GM21360 (cell line): ENCODE data around the gene PDCD5.

Experiments
- ATAC-seq: cut with Tn5 transposase; IDR thresholded peaks from one replicate; pipeline ENCODE4 v1.9.1; 2021; ENCODE audit warnings: mild to moderate bottlenecking, moderate library complexity; ENCODE audit not compliant: unreplicated experiment

The PDCD5 gene

GRCh38 chr19:32630338-32630737 lies 49.3 kb downstream of the PDCD5 start:
- ATAC-seq = no peak

GRCh38 chr19:32631381-32631780 lies 50.4 kb downstream of the PDCD5 start:
- no peak for ATAC-seq
